Measurements from ENCODE around the gene METAP2. TPM values are rescaled to one million over a fixed set of nuclear protein-coding genes. Genes with fewer than 3 reads are reported as not detected.

Gene METAP2
- 64.3 and 67.8 TPM in 2 replicates for total RNA-seq (2014; rRNA removed; shearing (Covaris generic))
- 46.2 and 55.6 TPM in 2 replicates for polyA plus RNA-seq (2016; fragmentation: Nextera tagmentation; extraction: Ambion mirVana)

- Histone ChIP-seq H3K9me3 (ENCODE audit: low read depth) (no peaks in the 10 kb centered on the region), H3K27me3 (replicated peaks; ENCODE audit: insufficient read depth) (no peaks in the 10 kb centered on the region), H3K9me2 (ENCODE audit: insufficient read depth) (no peaks in the 10 kb centered on the region), H3K4me3 (peak within 1 kb of the TSS; percentile 96), H3F3A (ENCODE audit: insufficient read depth) (peaks cover 15% of the 10 kb centered on the region), H3K4me1 (ENCODE audit: insufficient read depth) (peaks cover 14% of the 10 kb centered on the region; the same call in 1 of the 2 replicates), H3K9ac (peak within 1 kb of the TSS; percentile 99), H3K27ac (peak within 1 kb of the TSS; percentile 93), H3K36me3 (ENCODE audit: low read depth) (peaks cover 22% of the 10 kb centered on the region; the same call in 1 of the 2 replicates), H3K4me2 (ENCODE audit: unreplicated experiment) (peak within 1 kb of the TSS; percentile 100), H4K20me1 (ENCODE audit: insufficient read depth) (peaks cover 10% of the 10 kb centered on the region; the same call in 1 of the 2 replicates), H3K79me2 (ENCODE audit: insufficient read depth) (peaks cover 51% of the 10 kb centered on the region), H2AFZ (peak within 1 kb of the TSS; percentile 99)
- no peak for TF ChIP-seq EZH2phosphoT487 (IDR thresholded peaks at IDR 0.05; ENCODE audit: insufficient read depth, low read depth)
- TF ChIP-seq EZH2 (IDR thresholded peaks at IDR 0.05; ENCODE audit: insufficient read depth, poor library complexity, severe bottlenecking), result no peak
- WGBS, 2 experiments (ENCODE audit: low coverage in 1 of 2, low lambda C conversion rate in 2 of 2, missing lambda C conversion rate in 2 of 2), result 0 to 1% methylated on average over 47 to 49 of the region's 49 CpGs
- in situ Hi-C loops (cut with MboI), result no loop called here
- DNase-seq, result peak; percentile 99
These were observed at the start of gene METAP2 for GRCh38 chr12:95473884-95474659. Gene METAP2 (plus strand): TSS chr12:95474152. CDS start chr12:95474180, 28 bp downstream.

- H4K20me1 ChIP-seq (ENCODE audit: insufficient read depth), result no peaks in the 10 kb centered on the region
These were observed 49.5 kb upstream of the METAP2 start for GRCh38 chr12:95424271-95424994.

GRCh38 chr12:95429172-95429510, 44.8 kb upstream of the METAP2 start:
- Histone ChIP-seq H4K20me1 (ENCODE audit: insufficient read depth) (no peaks in the 10 kb centered on the region), H3K27me3 (replicated peaks; ENCODE audit: insufficient read depth) (no peaks in the 10 kb centered on the region), H3K36me3 (ENCODE audit: low read depth) (no peaks in the 10 kb centered on the region), H3K4me1 (ENCODE audit: insufficient read depth) (no peaks in the 10 kb centered on the region), H3K9me3 (ENCODE audit: low read depth) (no peaks in the 10 kb centered on the region), H3K9me2 (ENCODE audit: insufficient read depth) (no peaks in the 10 kb centered on the region), H3K27ac (no peak overlapping the region), H3F3A (ENCODE audit: insufficient read depth) (no peaks in the 10 kb centered on the region), H3K4me3 (no peak overlapping the region), H3K79me2 (ENCODE audit: insufficient read depth) (no peaks in the 10 kb centered on the region), H2AFZ (no peak overlapping the region), H3K9ac (no peak overlapping the region), H3K4me2 (ENCODE audit: unreplicated experiment) (no peak overlapping the region)
- TF ChIP-seq EZH2 (IDR thresholded peaks at IDR 0.05; ENCODE audit: insufficient read depth, poor library complexity, severe bottlenecking) (no peak), EZH2phosphoT487 (IDR thresholded peaks at IDR 0.05; ENCODE audit: insufficient read depth, low read depth) (no peak)
- in situ Hi-C loops (cut with MboI), result no loop called here
- DNase-seq, result no peak
- WGBS, 2 experiments (ENCODE audit: low coverage in 1 of 2, low lambda C conversion rate in 2 of 2, missing lambda C conversion rate in 2 of 2), result 75 to 76% methylated on average over 8 of the region's 8 CpGs

More at GRCh38 chr12:95424271-95424994, 49.5 kb upstream of the METAP2 start:
- DNase-seq, result no peak
- H3K9me3 ChIP-seq (ENCODE audit: low read depth), result no peaks in the 10 kb centered on the region
- H3K4me2 ChIP-seq (ENCODE audit: unreplicated experiment), result no peak overlapping the region
- in situ Hi-C loops (cut with MboI), result no loop called here
- TF ChIP-seq EZH2phosphoT487 (IDR thresholded peaks at IDR 0.05; ENCODE audit: insufficient read depth, low read depth) (no peak), EZH2 (IDR thresholded peaks at IDR 0.05; ENCODE audit: insufficient read depth, poor library complexity, severe bottlenecking) (no peak)
- no peak overlapping the region for H3K9ac ChIP-seq
- H3K9me2 ChIP-seq (ENCODE audit: insufficient read depth), result no peaks in the 10 kb centered on the region
- no peaks in the 10 kb centered on the region for H3K36me3 ChIP-seq (ENCODE audit: low read depth)
- no peaks in the 10 kb centered on the region for H3K4me1 ChIP-seq (ENCODE audit: insufficient read depth)
- no peak overlapping the region for H2AFZ ChIP-seq
- H3K27me3 ChIP-seq (replicated peaks; ENCODE audit: insufficient read depth), result no peaks in the 10 kb centered on the region
- H3K79me2 ChIP-seq (ENCODE audit: insufficient read depth), result no peaks in the 10 kb centered on the region
- no peak overlapping the region for H3K27ac ChIP-seq
- WGBS, 2 experiments (ENCODE audit: low coverage in 1 of 2, low lambda C conversion rate in 2 of 2, missing lambda C conversion rate in 2 of 2), result 80 to 82% methylated on average over 8 of the region's 8 CpGs
- no peak overlapping the region for H3K4me3 ChIP-seq
- H3F3A ChIP-seq (ENCODE audit: insufficient read depth), result no peaks in the 10 kb centered on the region

- WGBS, 2 experiments (ENCODE audit: low coverage in 1 of 2, low lambda C conversion rate in 2 of 2, missing lambda C conversion rate in 2 of 2), result 89 to 92% methylated on average over 4 of the region's 4 CpGs
- peak; percentile 8 for DNase-seq
These were observed 42.8 kb upstream of the METAP2 start for GRCh38 chr12:95431120-95431519.

More at GRCh38 chr12:95431120-95431519, 42.8 kb upstream of the METAP2 start:
- TF ChIP-seq EZH2 (IDR thresholded peaks at IDR 0.05; ENCODE audit: insufficient read depth, poor library complexity, severe bottlenecking) (no peak), EZH2phosphoT487 (IDR thresholded peaks at IDR 0.05; ENCODE audit: insufficient read depth, low read depth) (no peak)
- in situ Hi-C loops (cut with MboI), result no loop called here
- H3K9ac ChIP-seq, result no peak overlapping the region
- H3K4me1 ChIP-seq (ENCODE audit: insufficient read depth), result no peaks in the 10 kb centered on the region
- no peaks in the 10 kb centered on the region for H3K27me3 ChIP-seq (replicated peaks; ENCODE audit: insufficient read depth)
- no peaks in the 10 kb centered on the region for H4K20me1 ChIP-seq (ENCODE audit: insufficient read depth)
- H3K4me3 ChIP-seq, result no peak overlapping the region
- H3F3A ChIP-seq (ENCODE audit: insufficient read depth), result no peaks in the 10 kb centered on the region
- H3K4me2 ChIP-seq (ENCODE audit: unreplicated experiment), result no peak overlapping the region
- no peaks in the 10 kb centered on the region for H3K9me2 ChIP-seq (ENCODE audit: insufficient read depth)
- no peak overlapping the region for H2AFZ ChIP-seq
- no peaks in the 10 kb centered on the region for H3K79me2 ChIP-seq (ENCODE audit: insufficient read depth)
- H3K36me3 ChIP-seq (ENCODE audit: low read depth), result no peaks in the 10 kb centered on the region
- H3K27ac ChIP-seq, result no peak overlapping the region
- no peaks in the 10 kb centered on the region for H3K9me3 ChIP-seq (ENCODE audit: low read depth)

Measured in GM23248 (cell line).